NCI-H510A treated with DMSO at 0.1 percent for 48 hours (cell line): Measurements from ENCODE around the gene PARD6B.
"Not testable (repeated sequence)": the region's sequence is repeated elsewhere in the genome, so short reads cannot be mapped to it uniquely, and the experiment has no call there.

Source experiments
- DNase-seq: peaks from one replicate; lab custom pipeline; 2025; lab: John Stamatoyannopoulos, UW

Gene PARD6B

DNA sequence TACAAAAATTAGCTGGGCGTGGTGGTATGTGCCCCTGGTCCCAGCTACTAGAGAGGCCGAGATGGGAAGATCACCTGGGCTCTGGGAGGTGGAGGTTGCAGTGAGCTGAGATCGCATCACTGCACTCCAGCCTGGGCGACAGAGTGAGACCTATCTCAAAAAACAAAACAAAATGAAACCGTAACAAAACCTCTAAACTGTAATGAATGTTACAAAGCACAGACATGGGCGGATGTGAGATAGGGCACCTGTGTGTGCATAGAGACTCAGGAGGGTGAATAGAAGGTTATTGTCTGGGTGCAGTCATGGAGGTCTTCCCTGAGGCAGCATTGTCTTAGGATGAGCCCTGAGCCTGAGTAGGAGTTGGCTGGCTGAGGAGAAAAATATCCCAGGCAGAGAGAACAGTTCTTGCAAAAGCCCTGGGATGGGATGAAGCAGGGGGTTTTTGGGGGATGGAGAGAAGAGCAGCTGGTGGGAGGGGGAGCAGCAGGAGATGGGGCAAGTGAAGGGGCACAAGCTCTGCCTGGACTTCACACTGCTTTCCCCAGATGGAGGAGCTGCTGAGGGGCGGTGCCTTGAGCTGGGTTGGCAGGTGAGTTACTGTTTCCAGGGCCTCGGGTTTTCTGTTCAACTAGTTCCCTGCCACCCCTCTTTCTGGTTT, 68.6 kb downstream of the PARD6B start:
- no peak for DNase-seq

DNA sequence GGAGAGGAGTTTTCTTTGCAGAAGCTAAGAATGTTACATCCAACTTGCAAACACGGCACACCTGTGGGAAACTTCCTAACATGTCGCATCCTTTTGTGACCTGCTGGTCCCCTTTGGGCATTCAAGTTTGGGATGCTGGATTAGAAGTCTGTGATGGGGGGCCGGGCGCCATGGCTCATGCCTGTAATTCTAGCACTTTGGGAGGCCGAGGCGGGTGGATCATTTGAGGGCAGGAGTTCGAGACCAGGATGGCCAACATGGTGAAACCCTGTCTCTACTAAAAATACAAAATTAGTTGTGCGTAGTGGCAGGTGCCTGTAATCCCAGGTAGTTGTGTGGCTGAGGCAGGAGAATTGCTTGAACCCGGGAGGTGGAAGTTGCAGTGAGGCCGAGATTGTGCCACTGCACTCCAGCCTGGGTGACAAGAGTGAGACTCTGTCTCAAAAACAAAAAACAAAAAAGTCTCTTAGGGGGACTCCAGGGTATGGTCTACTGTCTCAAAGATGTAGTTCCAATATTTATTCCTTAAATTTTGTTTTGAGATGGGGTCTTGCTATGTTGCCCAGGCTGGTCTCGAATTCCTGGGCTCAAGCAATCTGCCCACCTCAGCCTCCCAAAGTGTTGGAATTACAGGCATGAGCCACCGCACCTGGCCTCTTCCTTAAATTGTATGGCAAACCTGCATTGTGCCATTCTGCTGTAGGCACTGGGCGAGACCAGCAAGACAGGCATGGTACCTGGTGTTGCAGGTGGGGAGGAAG, 69.8 kb downstream of the PARD6B start:
- not testable (repeated sequence) for DNase-seq

DNA sequence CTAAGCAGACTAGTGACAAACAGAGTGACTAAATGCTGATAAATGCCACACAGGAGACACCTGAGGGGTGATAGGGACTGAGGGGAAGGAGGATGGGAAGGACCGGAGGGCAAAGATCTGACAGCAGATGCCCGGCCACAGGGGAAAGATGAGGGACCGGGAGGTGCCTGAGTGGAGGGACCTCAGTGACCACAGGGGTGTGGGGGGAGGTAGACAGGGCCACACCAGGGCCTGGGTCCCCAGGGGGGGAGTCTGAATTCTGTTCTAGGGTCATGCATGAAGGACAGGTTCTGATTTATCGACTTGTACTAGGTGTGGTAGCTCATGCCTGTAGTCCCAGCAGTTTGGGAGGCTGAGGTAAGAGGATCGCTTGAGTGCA, 70.4 kb downstream of the PARD6B start:
- DNase-seq = no peak

DNA sequence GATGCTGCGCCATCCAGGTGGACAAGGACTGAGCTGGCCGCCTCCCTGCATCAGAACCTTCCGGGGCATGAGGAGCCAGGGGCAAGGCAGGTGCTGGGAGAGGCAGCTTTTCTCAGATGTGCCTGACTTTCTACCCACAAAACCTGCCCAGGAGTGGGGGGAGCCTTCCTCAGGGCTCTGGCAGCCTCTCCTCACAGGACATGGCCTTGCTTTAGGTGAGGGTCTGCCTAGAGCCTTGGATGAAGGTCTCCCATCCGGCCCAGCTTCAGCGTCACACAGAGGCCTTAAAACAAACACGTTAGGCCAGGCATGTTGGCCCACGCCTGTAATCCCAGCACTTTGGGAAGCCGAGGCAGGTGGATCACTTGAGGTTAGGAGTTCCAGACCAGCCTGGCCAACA, 70.9 kb downstream of the PARD6B start:
- DNase-seq = no peak

DNA sequence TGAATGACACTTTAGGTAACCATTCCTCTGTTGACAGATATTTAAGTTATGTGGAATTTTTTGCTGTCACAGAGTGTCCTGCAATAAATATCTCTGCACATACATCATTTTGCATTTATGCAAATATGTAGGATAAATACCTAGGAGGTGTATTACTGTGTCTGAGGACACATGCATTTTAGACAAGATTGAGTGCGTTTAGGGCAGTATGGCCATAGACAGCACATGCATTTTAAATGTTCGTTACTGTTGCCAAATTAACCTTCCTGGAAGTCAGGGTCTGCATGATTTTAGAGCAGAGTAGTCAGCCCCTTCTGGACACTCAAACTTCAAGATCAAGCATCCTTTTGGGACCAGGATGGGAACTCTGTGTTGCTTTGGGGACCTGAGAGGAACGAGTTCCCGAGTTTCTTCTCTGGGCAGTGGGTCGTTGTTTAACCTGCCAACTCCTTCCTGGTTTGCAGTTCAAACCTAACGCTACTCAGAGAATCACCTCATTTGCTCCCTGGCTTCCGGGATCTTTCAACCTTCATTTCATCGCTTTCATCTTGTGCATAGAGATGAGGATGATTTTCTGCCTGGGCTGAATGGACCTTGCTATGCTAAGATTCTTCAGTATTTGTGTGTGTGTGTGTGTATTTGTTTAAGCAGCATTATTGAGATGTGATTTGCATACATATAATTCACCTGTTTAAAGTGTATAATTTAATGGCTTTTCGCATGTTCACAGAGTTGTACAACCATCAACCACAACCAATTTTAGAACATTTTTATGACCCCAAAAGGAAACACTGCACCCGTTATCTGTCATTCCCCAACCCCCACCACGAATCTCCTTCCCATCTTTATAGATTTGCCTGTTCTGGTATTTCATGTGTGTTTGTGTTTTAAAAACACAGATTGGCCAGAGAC, 73.3 kb downstream of the PARD6B start:
- no peak for DNase-seq

DNA sequence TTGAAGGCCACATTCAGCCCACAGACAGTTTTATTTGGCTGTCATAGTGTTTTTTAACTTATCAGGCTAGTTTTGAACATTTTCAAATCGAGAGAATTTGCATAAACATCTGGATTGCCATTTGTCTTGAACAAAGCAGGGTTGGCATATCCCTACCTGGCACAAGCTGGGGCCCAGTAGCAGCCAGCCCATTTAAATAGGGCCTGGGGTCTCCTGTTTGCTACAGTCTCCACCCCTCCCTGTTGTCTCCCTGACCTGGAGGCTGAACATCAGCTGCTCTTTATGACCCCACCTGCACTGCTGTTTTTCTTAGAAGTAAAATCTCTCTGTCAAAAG, 73.9 kb downstream of the PARD6B start:
- DNase-seq = no peak

DNA sequence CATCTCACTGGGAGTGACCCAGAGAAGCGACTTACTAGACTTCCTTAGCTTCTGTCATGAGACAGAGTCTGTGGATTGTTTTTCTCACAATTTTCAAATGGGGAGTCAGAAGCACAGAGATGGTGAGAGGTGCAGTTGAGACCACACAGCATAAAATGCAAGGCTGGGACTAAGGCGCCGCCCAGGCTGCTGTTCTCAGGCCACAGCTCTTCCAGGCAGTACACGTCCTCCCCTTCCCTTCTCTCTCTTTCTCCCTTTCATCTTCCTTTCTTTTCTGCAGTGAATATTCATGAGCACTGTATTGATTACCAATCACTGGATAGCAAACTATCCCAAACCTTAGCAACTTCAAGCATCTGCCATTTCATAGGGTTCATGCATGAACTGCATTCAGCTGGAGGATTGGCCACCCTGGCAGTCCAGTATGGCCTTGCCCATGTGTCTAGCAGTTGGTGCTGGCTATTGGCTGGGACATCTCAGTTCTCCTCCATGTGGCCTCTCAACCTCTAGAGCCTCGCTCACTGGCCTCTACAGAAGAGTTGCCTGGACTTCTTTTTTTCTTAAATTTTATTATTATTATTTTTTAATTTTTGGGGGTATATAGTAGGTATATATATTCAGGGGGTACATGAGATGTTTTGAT, 74.9 kb downstream of the PARD6B start:
- no peak for DNase-seq
